HEK293 (cell line): ENCODE data around the gene COMMD3.

Source experiments
- GLI4 ChIP-seq: fragments of 450-650 bp; formaldehyde crosslinking; IDR thresholded peaks from 2 replicates; pipeline ENCODE4 v1.5.1; 2016; ENCODE audit warnings: missing biosample characterization, missing genetic modification characterization
- KLF9 ChIP-seq: fragments of 450-650 bp; formaldehyde crosslinking; IDR thresholded peaks from 2 replicates; pipeline ENCODE4 v1.5.1; 2016; ENCODE audit warnings: missing biosample characterization, missing genetic modification characterization, low read depth
- SCRT2 ChIP-seq: fragments of 450-650 bp; formaldehyde crosslinking; IDR thresholded peaks from 2 replicates; pipeline ENCODE4 v1.5.1; 2016; ENCODE audit warnings: missing biosample characterization, missing genetic modification characterization
- TCF7L2 ChIP-seq: IDR thresholded peaks from 2 replicates; pipeline ENCODE4 v1.6.1; 2011; ENCODE audit warnings: low read depth, mild to moderate bottlenecking, inconsistent platforms, low read length, moderate library complexity, borderline replicate concordance
- ZBTB17 ChIP-seq: fragments of 450-650 bp; formaldehyde crosslinking; IDR thresholded peaks from 2 replicates; pipeline ENCODE4 v1.5.1; 2016; ENCODE audit warnings: missing biosample characterization, missing genetic modification characterization
- ZBTB48 ChIP-seq: fragments of 450-650 bp; formaldehyde crosslinking; IDR thresholded peaks from 2 replicates; pipeline ENCODE4 v1.5.1; 2016; ENCODE audit warnings: missing biosample characterization, missing genetic modification characterization
- ZNF146 ChIP-seq: fragments of 450-650 bp; formaldehyde crosslinking; IDR thresholded peaks from 2 replicates; pipeline ENCODE4 v1.5.1; 2016; ENCODE audit warnings: missing biosample characterization, missing genetic modification characterization
- ZNF175 ChIP-seq: fragments of 450-650 bp; formaldehyde crosslinking; IDR thresholded peaks from 2 replicates; pipeline ENCODE4 v1.5.1; 2016; ENCODE audit warnings: missing biosample characterization, missing genetic modification characterization
- ZNF184 ChIP-seq: fragments of 450-650 bp; IDR thresholded peaks from 2 replicates; pipeline ENCODE4 v1.5.1; 2018; ENCODE audit warnings: missing biosample characterization, mild to moderate bottlenecking, missing genetic modification characterization
- ZNF214 ChIP-seq: fragments of 450-650 bp; formaldehyde crosslinking; IDR thresholded peaks from 2 replicates; pipeline ENCODE4 v1.5.1; 2017; ENCODE audit warnings: missing biosample characterization, mild to moderate bottlenecking, missing genetic modification characterization, borderline replicate concordance
- ZNF544 ChIP-seq: fragments of 450-650 bp; formaldehyde crosslinking; IDR thresholded peaks from 2 replicates; pipeline ENCODE4 v1.5.0; 2017; ENCODE audit warnings: missing biosample characterization, missing genetic modification characterization
- ZNF549 ChIP-seq: fragments of 450-650 bp; IDR thresholded peaks from 2 replicates; pipeline ENCODE4 v1.5.1; 2018; ENCODE audit warnings: missing biosample characterization, missing genetic modification characterization, mild to moderate bottlenecking, inconsistent platforms, moderate library complexity
- ZNF561 ChIP-seq: fragments of 450-650 bp; IDR thresholded peaks from 2 replicates; pipeline ENCODE4 v1.5.1; 2018; ENCODE audit warnings: missing biosample characterization, missing genetic modification characterization, borderline replicate concordance
- ZNF600 ChIP-seq: fragments of 450-650 bp; formaldehyde crosslinking; IDR thresholded peaks from 2 replicates; pipeline ENCODE4 v1.5.1; 2016; ENCODE audit warnings: missing biosample characterization, missing genetic modification characterization
- ZNF658 ChIP-seq: fragments of 450-650 bp; formaldehyde crosslinking; IDR thresholded peaks from 2 replicates; pipeline ENCODE4; 2016; ENCODE audit warnings: missing biosample characterization, missing genetic modification characterization
- ZNF830 ChIP-seq: fragments of 450-650 bp; IDR thresholded peaks from 2 replicates; pipeline ENCODE4 v1.5.0; 2018; ENCODE audit warnings: missing biosample characterization, missing genetic modification characterization, low read depth, mild to moderate bottlenecking, moderate library complexity
- ZSCAN30 ChIP-seq: fragments of 450-650 bp; IDR thresholded peaks from 2 replicates; pipeline ENCODE4 v1.5.1; 2018; ENCODE audit warnings: missing biosample characterization, mild to moderate bottlenecking, missing genetic modification characterization, moderate library complexity
- TF ChIP-seq, protein P1 (sequence below): fragments of 450-650 bp; formaldehyde crosslinking; IDR thresholded peaks from 2 replicates; pipeline ENCODE4 v1.5.1; 2017; ENCODE audit warnings: missing biosample characterization, missing genetic modification characterization
- TF ChIP-seq, protein P2 (sequence below): fragments of 450-650 bp; formaldehyde crosslinking; IDR thresholded peaks from 2 replicates; pipeline ENCODE4 v1.5.1; 2016; ENCODE audit warnings: missing biosample characterization, missing genetic modification characterization, low read depth
- TF ChIP-seq, protein P3 (sequence below): fragments of 450-650 bp; formaldehyde crosslinking; IDR thresholded peaks from 2 replicates; pipeline ENCODE4 v1.5.1; 2016; ENCODE audit warnings: missing biosample characterization, missing genetic modification characterization
- TF ChIP-seq, protein P4 (sequence below): fragments of 450-650 bp; formaldehyde crosslinking; IDR thresholded peaks from 2 replicates; pipeline ENCODE4 v1.5.1; 2016; ENCODE audit warnings: missing biosample characterization, missing genetic modification characterization
- TF ChIP-seq, protein P5 (sequence below): fragments of 450-650 bp; formaldehyde crosslinking; IDR thresholded peaks from 2 replicates; pipeline ENCODE4 v1.5.1; 2016; ENCODE audit warnings: missing biosample characterization, missing genetic modification characterization, borderline replicate concordance
- TF ChIP-seq, protein P6 (sequence below): fragments of 450-650 bp; formaldehyde crosslinking; IDR thresholded peaks from 2 replicates; pipeline ENCODE4 v1.5.1; 2016; ENCODE audit warnings: missing biosample characterization, missing genetic modification characterization
- TF ChIP-seq, protein P7 (sequence below): fragments of 450-650 bp; formaldehyde crosslinking; IDR thresholded peaks from 2 replicates; pipeline ENCODE4 v1.5.1; 2016; ENCODE audit warnings: missing biosample characterization, missing genetic modification characterization

Gene COMMD3

DNA sequence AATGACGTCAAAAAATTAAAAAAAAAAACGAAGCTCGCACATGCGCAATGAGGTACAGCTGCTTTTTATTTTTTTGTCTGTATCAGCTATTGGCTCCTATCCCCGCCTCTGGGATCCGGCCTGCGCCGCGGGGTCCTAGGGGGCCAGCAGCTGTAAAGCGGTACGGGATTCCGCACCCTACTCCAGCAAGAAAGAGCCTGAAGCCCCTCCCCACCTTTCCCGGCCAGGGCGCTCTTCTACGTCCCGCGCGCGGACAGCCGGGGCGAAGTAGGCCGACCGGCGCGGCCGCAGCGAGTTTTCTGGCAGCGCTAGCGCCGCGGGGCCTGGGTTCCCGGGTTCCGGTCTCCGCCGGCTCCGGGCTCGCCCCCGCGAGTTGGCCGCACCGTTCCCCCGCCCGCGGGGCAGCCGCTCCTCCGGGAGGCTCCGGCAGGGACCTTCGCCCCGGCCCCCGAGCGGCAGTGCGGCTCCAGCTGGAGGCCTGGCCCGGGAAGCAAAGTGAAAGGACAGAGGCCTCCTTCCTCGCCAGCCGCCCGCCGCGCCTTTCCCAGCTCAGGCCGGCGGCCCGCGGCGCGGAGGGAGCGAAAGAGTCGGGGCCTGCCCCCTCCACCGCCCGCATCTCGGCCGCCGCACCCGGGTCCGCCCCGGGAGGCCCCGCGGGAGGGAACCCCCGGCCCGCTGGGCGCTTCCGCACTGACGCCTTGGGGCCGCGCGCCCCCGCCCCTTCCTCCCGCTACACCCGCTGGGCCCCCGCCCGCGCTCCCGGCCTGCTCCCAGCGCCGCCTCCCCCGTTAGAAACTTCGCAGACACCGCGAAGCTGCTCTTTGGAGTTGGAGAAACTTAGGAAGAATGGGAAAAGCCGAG is 24.4 kb downstream of the COMMD3 start (continued):
- TF ChIP-seq, protein P1, sequence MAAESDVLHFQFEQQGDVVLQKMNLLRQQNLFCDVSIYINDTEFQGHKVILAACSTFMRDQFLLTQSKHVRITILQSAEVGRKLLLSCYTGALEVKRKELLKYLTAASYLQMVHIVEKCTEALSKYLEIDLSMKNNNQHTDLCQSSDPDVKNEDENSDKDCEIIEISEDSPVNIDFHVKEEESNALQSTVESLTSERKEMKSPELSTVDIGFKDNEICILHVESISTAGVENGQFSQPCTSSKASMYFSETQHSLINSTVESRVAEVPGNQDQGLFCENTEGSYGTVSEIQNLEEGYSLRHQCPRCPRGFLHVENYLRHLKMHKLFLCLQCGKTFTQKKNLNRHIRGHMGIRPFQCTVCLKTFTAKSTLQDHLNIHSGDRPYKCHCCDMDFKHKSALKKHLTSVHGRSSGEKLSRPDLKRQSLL (tag by site-specific recombination) = no peak
- no peak for TF ChIP-seq ZNF830
- TF ChIP-seq ZNF658 (tag by site-specific recombination) = no peak
- TF ChIP-seq, protein P2, sequence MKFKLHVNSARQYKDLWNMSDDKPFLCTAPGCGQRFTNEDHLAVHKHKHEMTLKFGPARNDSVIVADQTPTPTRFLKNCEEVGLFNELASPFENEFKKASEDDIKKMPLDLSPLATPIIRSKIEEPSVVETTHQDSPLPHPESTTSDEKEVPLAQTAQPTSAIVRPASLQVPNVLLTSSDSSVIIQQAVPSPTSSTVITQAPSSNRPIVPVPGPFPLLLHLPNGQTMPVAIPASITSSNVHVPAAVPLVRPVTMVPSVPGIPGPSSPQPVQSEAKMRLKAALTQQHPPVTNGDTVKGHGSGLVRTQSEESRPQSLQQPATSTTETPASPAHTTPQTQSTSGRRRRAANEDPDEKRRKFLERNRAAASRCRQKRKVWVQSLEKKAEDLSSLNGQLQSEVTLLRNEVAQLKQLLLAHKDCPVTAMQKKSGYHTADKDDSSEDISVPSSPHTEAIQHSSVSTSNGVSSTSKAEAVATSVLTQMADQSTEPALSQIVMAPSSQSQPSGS = peak; percentile 87; the same call in 1 of the 2 replicates
- peak; percentile 85 for TF ChIP-seq ZBTB17
- no peak for TF ChIP-seq ZNF184 (tag by site-specific recombination)
- TF ChIP-seq ZNF544 (tag by site-specific recombination) = no peak
- TF ChIP-seq, protein P3, sequence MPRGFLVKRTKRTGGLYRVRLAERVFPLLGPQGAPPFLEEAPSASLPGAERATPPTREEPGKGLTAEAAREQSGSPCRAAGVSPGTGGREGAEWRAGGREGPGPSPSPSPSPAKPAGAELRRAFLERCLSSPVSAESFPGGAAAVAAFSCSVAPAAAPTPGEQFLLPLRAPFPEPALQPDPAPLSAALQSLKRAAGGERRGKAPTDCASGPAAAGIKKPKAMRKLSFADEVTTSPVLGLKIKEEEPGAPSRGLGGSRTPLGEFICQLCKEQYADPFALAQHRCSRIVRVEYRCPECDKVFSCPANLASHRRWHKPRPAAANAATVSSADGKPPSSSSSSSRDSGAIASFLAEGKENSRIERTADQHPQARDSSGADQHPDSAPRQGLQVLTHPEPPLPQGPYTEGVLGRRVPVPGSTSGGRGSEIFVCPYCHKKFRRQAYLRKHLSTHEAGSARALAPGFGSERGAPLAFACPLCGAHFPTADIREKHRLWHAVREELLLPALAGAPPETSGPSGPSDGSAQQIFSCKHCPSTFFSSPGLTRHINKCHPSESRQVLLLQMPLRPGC (tag by site-specific recombination) = no peak
- 0 out of 2 replicates have a peak, but pooled peaks have one; percentile 54 for TF ChIP-seq ZNF600
- TF ChIP-seq ZNF214 (tag by site-specific recombination) = no peak
- no peak for TF ChIP-seq TCF7L2
- TF ChIP-seq, protein P4, sequence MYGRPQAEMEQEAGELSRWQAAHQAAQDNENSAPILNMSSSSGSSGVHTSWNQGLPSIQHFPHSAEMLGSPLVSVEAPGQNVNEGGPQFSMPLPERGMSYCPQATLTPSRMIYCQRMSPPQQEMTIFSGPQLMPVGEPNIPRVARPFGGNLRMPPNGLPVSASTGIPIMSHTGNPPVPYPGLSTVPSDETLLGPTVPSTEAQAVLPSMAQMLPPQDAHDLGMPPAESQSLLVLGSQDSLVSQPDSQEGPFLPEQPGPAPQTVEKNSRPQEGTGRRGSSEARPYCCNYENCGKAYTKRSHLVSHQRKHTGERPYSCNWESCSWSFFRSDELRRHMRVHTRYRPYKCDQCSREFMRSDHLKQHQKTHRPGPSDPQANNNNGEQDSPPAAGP (tag by site-specific recombination) = no peak
- TF ChIP-seq ZNF175 = no peak
- TF ChIP-seq ZSCAN30 (tag by site-specific recombination) = peak; percentile 39; the same call in 1 of the 2 replicates
- no peak for TF ChIP-seq ZNF146 (tag by site-specific recombination)
- TF ChIP-seq, protein P5, sequence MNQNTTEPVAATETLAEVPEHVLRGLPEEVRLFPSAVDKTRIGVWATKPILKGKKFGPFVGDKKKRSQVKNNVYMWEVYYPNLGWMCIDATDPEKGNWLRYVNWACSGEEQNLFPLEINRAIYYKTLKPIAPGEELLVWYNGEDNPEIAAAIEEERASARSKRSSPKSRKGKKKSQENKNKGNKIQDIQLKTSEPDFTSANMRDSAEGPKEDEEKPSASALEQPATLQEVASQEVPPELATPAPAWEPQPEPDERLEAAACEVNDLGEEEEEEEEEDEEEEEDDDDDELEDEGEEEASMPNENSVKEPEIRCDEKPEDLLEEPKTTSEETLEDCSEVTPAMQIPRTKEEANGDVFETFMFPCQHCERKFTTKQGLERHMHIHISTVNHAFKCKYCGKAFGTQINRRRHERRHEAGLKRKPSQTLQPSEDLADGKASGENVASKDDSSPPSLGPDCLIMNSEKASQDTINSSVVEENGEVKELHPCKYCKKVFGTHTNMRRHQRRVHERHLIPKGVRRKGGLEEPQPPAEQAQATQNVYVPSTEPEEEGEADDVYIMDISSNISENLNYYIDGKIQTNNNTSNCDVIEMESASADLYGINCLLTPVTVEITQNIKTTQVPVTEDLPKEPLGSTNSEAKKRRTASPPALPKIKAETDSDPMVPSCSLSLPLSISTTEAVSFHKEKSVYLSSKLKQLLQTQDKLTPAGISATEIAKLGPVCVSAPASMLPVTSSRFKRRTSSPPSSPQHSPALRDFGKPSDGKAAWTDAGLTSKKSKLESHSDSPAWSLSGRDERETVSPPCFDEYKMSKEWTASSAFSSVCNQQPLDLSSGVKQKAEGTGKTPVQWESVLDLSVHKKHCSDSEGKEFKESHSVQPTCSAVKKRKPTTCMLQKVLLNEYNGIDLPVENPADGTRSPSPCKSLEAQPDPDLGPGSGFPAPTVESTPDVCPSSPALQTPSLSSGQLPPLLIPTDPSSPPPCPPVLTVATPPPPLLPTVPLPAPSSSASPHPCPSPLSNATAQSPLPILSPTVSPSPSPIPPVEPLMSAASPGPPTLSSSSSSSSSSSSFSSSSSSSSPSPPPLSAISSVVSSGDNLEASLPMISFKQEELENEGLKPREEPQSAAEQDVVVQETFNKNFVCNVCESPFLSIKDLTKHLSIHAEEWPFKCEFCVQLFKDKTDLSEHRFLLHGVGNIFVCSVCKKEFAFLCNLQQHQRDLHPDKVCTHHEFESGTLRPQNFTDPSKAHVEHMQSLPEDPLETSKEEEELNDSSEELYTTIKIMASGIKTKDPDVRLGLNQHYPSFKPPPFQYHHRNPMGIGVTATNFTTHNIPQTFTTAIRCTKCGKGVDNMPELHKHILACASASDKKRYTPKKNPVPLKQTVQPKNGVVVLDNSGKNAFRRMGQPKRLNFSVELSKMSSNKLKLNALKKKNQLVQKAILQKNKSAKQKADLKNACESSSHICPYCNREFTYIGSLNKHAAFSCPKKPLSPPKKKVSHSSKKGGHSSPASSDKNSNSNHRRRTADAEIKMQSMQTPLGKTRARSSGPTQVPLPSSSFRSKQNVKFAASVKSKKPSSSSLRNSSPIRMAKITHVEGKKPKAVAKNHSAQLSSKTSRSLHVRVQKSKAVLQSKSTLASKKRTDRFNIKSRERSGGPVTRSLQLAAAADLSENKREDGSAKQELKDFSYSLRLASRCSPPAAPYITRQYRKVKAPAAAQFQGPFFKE = no peak
- TF ChIP-seq, protein P6, sequence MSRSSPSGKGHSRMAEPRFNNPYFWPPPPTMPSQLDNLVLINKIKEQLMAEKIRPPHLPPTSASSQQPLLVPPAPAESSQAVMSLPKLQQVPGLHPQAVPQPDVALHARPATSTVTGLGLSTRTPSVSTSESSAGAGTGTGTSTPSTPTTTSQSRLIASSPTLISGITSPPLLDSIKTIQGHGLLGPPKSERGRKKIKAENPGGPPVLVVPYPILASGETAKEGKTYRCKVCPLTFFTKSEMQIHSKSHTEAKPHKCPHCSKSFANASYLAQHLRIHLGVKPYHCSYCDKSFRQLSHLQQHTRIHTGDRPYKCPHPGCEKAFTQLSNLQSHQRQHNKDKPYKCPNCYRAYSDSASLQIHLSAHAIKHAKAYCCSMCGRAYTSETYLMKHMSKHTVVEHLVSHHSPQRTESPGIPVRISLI (tag by site-specific recombination) = no peak; the same call in none of the 2 replicates
- TF ChIP-seq, protein P7, sequence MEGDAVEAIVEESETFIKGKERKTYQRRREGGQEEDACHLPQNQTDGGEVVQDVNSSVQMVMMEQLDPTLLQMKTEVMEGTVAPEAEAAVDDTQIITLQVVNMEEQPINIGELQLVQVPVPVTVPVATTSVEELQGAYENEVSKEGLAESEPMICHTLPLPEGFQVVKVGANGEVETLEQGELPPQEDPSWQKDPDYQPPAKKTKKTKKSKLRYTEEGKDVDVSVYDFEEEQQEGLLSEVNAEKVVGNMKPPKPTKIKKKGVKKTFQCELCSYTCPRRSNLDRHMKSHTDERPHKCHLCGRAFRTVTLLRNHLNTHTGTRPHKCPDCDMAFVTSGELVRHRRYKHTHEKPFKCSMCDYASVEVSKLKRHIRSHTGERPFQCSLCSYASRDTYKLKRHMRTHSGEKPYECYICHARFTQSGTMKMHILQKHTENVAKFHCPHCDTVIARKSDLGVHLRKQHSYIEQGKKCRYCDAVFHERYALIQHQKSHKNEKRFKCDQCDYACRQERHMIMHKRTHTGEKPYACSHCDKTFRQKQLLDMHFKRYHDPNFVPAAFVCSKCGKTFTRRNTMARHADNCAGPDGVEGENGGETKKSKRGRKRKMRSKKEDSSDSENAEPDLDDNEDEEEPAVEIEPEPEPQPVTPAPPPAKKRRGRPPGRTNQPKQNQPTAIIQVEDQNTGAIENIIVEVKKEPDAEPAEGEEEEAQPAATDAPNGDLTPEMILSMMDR = no peak
- TF ChIP-seq ZNF549 (tag by site-specific recombination) = 0 out of 2 replicates have a peak, but pooled peaks have one; percentile 8
- TF ChIP-seq ZNF561 (tag by site-specific recombination) = no peak; the same call in 1 of the 2 replicates
- TF ChIP-seq GLI4 (tag by site-specific recombination) = no peak
- TF ChIP-seq SCRT2 (tag by site-specific recombination) = no peak
- no peak for TF ChIP-seq KLF9 (tag by site-specific recombination)
- peak; percentile 39; the same call in 1 of the 2 replicates for TF ChIP-seq ZBTB48
